GM18507 (cell line): ENCODE measurements around the gene NPAP1.
"Not testable (repeated sequence)": the region's sequence is repeated elsewhere in the genome, so short reads cannot be mapped to it uniquely, and the experiment has no call there.

ENCODE experiments used
- DNase-seq: peaks from one replicate; pipeline ENCODE4 v3.0.0; 2011; ENCODE audit warnings: low read depth; ENCODE audit not compliant: insufficient read length; ENCODE audit errors: extremely low spot score
- FAIRE-seq: peaks from 2 replicates; lab custom pipeline; 2011; peaks lifted over from hg19 to GRCh38; lab: Jason Lieb, UNC

The NPAP1 gene

GRCh38 chr15:24675332-24676144 lies at the start of gene NPAP1:
Gene NPAP1, plus strand, starts transcription at chr15:24675775. Its CDS starts 93 bp downstream, at chr15:24675868.
- DNase-seq (no peak), FAIRE-seq (no peak)

GRCh38 chr15:24627443-24627842 lies 48.1 kb upstream of the NPAP1 start:
- DNase-seq = no peak
- FAIRE-seq = no peak

GRCh38 chr15:24633082-24633481 lies 42.5 kb upstream of the NPAP1 start:
- DNase-seq = no peak

GRCh38 chr15:24639412-24639811 lies 36.2 kb upstream of the NPAP1 start:
- DNase-seq, FAIRE-seq: not testable (repeated sequence)

More at GRCh38 chr15:24633082-24633481, 42.5 kb upstream of the NPAP1 start:
- no peak for FAIRE-seq

GRCh38 chr15:24645627-24646026 lies 29.9 kb upstream of the NPAP1 start:
- DNase-seq (no peak), FAIRE-seq (no peak)

GRCh38 chr15:24659622-24660021 lies 16.0 kb upstream of the NPAP1 start:
- no peak for DNase-seq
- no peak for FAIRE-seq

- no peak for DNase-seq
- no peak for FAIRE-seq
Measured at GRCh38 chr15:24662991-24663390, 12.6 kb upstream of the NPAP1 start.

GRCh38 chr15:24676431-24676830 lies 856 bp downstream of the NPAP1 start:
- no peak for FAIRE-seq
- DNase-seq = no peak

- no peak for DNase-seq
- FAIRE-seq = no peak
Measured at GRCh38 chr15:24678485-24678884, 2.9 kb downstream of the NPAP1 start.

- DNase-seq = no peak
- FAIRE-seq = no peak
Measured at GRCh38 chr15:24682002-24682401, 6.4 kb downstream of the NPAP1 start.

- not testable (repeated sequence) for FAIRE-seq, DNase-seq
Measured at GRCh38 chr15:24682905-24683304, 7.3 kb downstream of the NPAP1 start.

GRCh38 chr15:24683736-24684135 lies 8.2 kb downstream of the NPAP1 start:
- FAIRE-seq (no peak), DNase-seq (no peak)

- DNase-seq (no peak), FAIRE-seq (no peak)
Measured at GRCh38 chr15:24684313-24684712, 8.7 kb downstream of the NPAP1 start.

GRCh38 chr15:24696201-24696600 lies 20.6 kb downstream of the NPAP1 start:
- no peak for FAIRE-seq
- DNase-seq = no peak

- FAIRE-seq (no peak), DNase-seq (no peak)
Measured at GRCh38 chr15:24696842-24697241, 21.3 kb downstream of the NPAP1 start.

- no peak for DNase-seq
- no peak for FAIRE-seq
Measured at GRCh38 chr15:24718289-24719082, 42.9 kb downstream of the NPAP1 start.

- DNase-seq = no peak
- no peak for FAIRE-seq
Measured at GRCh38 chr15:24729760-24730159, 54.2 kb downstream of the NPAP1 start.
